Erythroblast (primary cell): Measurements from ENCODE around the gene ACTL8.

Experiments
- GATA1 ChIP-seq: IDR thresholded peaks from 2 replicates; pipeline ENCODE4 v1.6.1; 2011; ENCODE audit warnings: low read depth, mild to moderate bottlenecking, control low read depth, low read length, moderate library complexity
- POLR2A ChIP-seq: IDR thresholded peaks from 2 replicates; pipeline ENCODE4 v1.6.1; 2011; ENCODE audit warnings: mild to moderate bottlenecking, low read length

GRCh38 chr1:17744666-17745478 is 10.3 kb upstream of the ACTL8 start:
- TF ChIP-seq POLR2A (no peak), GATA1 (no peak)
